ENCODE data around the gene CREB3L2. TPM values are rescaled to one million over a fixed set of nuclear protein-coding genes. Genes with fewer than 3 reads are reported as not detected.

Gene CREB3L2
- total and polyA plus RNA-seq, 7 donors, result 2.2 to 14.7 (median 6.7) TPM

- WGBS, 3 donors, result 83 to 88% (median 88%) methylated on average over 6 of the region's 6 CpGs
- Histone ChIP-seq H3K27me3 (ENCODE audit: insufficient read depth in 3 of 3, low read length in 2 of 3) (peaks cover 0 to 22% (median 15%) of the 10 kb centered on the region in 3 donors), H3K9me3 (no peaks in the 10 kb centered on the region), H3K4me3 (no peak overlapping the region), H3K36me3 (ENCODE audit: insufficient read depth in 1 of 2, low read depth in 1 of 2) (peaks cover 0 to 3% of the 10 kb centered on the region in 2 donors), H3K4me1 (no peaks in the 10 kb centered on the region), H3K27ac (no peak overlapping the region)
- ATAC-seq (no peak), DNase-seq (no peak)
- intact Hi-C loops (cut with DNase I), result no loop called here
- TF ChIP-seq, protein P1, sequence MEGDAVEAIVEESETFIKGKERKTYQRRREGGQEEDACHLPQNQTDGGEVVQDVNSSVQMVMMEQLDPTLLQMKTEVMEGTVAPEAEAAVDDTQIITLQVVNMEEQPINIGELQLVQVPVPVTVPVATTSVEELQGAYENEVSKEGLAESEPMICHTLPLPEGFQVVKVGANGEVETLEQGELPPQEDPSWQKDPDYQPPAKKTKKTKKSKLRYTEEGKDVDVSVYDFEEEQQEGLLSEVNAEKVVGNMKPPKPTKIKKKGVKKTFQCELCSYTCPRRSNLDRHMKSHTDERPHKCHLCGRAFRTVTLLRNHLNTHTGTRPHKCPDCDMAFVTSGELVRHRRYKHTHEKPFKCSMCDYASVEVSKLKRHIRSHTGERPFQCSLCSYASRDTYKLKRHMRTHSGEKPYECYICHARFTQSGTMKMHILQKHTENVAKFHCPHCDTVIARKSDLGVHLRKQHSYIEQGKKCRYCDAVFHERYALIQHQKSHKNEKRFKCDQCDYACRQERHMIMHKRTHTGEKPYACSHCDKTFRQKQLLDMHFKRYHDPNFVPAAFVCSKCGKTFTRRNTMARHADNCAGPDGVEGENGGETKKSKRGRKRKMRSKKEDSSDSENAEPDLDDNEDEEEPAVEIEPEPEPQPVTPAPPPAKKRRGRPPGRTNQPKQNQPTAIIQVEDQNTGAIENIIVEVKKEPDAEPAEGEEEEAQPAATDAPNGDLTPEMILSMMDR (IDR thresholded peaks at IDR 0.05), result no peak
These were observed 150.6 kb downstream of the CREB3L2 start for GRCh38 chr7:137850972-137851945.

DNA sequence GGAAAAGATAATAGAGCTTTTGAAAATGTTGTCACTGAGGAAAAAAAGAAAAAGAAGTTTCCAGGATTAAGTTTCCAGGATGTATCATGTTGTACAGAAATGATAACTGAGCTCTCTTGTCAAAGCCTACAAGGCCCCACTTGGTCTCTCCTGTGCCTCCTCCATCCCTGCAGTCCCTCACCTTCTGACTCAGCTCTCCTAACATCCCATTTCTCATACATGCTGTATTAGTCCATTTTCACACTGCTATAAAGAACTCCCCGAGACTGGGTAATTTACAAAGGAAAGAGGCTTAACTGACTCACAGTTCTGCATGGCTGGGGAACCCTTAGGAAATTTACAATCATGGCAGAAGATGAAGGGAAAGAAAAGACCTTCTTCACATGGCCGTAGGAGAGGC, 151.3 kb downstream of the CREB3L2 start:
- Histone ChIP-seq H3K4me3 (no peak overlapping the region), H3K27ac (no peak overlapping the region), H3K4me1 (no peaks in the 10 kb centered on the region), H3K9me3 (no peaks in the 10 kb centered on the region), H3K27me3 (ENCODE audit: insufficient read depth in 3 of 3, low read length in 2 of 3) (peaks cover 0 to 28% (median 19%) of the 10 kb centered on the region in 3 donors), H3K36me3 (ENCODE audit: insufficient read depth in 1 of 2, low read depth in 1 of 2) (peaks cover 0 to under 1% of the 10 kb centered on the region in 2 donors)
- ATAC-seq (no peak), DNase-seq (no peak)
- WGBS, 3 donors, result 32 to 73% (median 41%) methylated on average over 2 of the region's 2 CpGs
- TF ChIP-seq, protein P1 (IDR thresholded peaks at IDR 0.05), result no peak
- intact Hi-C loops (cut with DNase I), result no loop called here

DNA sequence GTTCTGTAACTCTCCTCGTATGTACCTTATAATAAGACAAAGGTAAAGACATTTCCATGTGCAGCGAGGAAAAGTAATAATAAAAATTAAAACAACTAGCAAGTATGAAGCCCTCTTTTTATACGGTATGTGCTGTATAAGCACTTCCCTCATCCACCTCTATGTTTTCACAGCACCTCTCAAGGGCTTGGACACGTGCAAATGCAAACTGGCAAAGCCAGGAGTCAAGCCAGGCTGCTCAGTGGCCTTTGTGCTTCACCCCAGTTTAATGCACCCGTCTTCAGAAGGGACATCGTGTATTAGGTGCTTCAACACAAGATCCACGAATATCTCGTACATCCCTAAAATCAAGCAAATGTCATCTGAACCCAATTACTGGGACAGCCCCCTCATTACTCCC, 153.8 kb downstream of the CREB3L2 start:
- DNase-seq (no peak), ATAC-seq (no peak)
- Histone ChIP-seq H3K27ac (no peak overlapping the region), H3K9me3 (no peaks in the 10 kb centered on the region), H3K4me3 (no peak overlapping the region), H3K36me3 (ENCODE audit: insufficient read depth in 1 of 2, low read depth in 1 of 2) (no peaks in the 10 kb centered on the region), H3K27me3 (ENCODE audit: insufficient read depth in 3 of 3, low read length in 2 of 3) (peaks cover 0 to 44% (median 27%) of the 10 kb centered on the region in 3 donors), H3K4me1 (no peaks in the 10 kb centered on the region)
- TF ChIP-seq, protein P1 (IDR thresholded peaks at IDR 0.05), result no peak
- intact Hi-C loops (cut with DNase I), result no loop called here
- WGBS, 3 donors, result 77 to 81% (median 80%) methylated on average over 8 of the region's 8 CpGs

- WGBS, 3 donors, result 28 to 34% (median 29%) methylated on average over 18 of the region's 18 CpGs
- peak in 2 of 4 donors; percentile 19 to 26 for ATAC-seq
- intact Hi-C loops (cut with DNase I), result no loop called here
- Histone ChIP-seq H3K27ac (no peak overlapping the region), H3K4me3 (peak overlapping the region; percentile 47), H3K27me3 (ENCODE audit: insufficient read depth in 3 of 3, low read length in 2 of 3) (peaks cover 0 to 44% (median 27%) of the 10 kb centered on the region in 3 donors), H3K9me3 (no peaks in the 10 kb centered on the region), H3K4me1 (no peaks in the 10 kb centered on the region), H3K36me3 (ENCODE audit: insufficient read depth in 1 of 2, low read depth in 1 of 2) (no peaks in the 10 kb centered on the region)
- DNase-seq, result no peak
- TF ChIP-seq, protein P1 (IDR thresholded peaks at IDR 0.05), result no peak
These were observed 154.3 kb downstream of the CREB3L2 start for GRCh38 chr7:137847568-137848050.

Measured in psoas muscle (tissue), 8 donors.